Lung (tissue), 12 donors: ENCODE data around the gene ABCF2. TPM values are rescaled to one million over a fixed set of nuclear protein-coding genes. Genes with fewer than 3 reads are reported as not detected.

Source experiments
- ATAC-seq: fragments of 200-7000 bp; cut with Tn5 transposase; one replicate; pipeline ENCODE4 v1.9.1; 2020; ENCODE audit warnings: moderate number of reproducible peaks; ENCODE audit not compliant: insufficient read depth, low FRiP score
- DNase-seq, 3 donors: peaks; one replicate each; pipeline ENCODE4 v3.0.0-alpha.2; 2013 to 2017
- H3K27ac ChIP-seq, 2 donors: one replicate each; pipeline ENCODE4 v1.5.1; 2013; ENCODE audit warnings: mild to moderate bottlenecking in 2 of 2, moderate library complexity in 2 of 2, control low read depth in 1 of 2, inconsistent platforms in 1 of 2, low read depth in 1 of 2, low read length in 1 of 2
- H3K27me3 ChIP-seq, 3 donors: one replicate each; pipeline ENCODE4 v1.5.1; 2013; ENCODE audit warnings: low read length in 2 of 3; ENCODE audit not compliant: control insufficient read depth in 3 of 3, insufficient read depth in 3 of 3
- H3K36me3 ChIP-seq, 4 donors: one replicate each; pipeline ENCODE4 v1.5.1; 2013; ENCODE audit warnings: low read length in 4 of 4, mild to moderate bottlenecking in 1 of 4, moderate library complexity in 1 of 4; ENCODE audit not compliant: control insufficient read depth in 4 of 4, insufficient read depth in 4 of 4
- H3K4me1 ChIP-seq, 5 donors: one replicate each; pipeline ENCODE4 v1.5.1; 2013; ENCODE audit warnings: low read length in 5 of 5, mild to moderate bottlenecking in 2 of 5, moderate library complexity in 1 of 5; ENCODE audit not compliant: control insufficient read depth in 5 of 5, insufficient read depth in 5 of 5
- H3K4me3 ChIP-seq: one replicate; pipeline ENCODE4 v1.5.1; 2013; ENCODE audit warnings: mild to moderate bottlenecking, control low read depth, moderate library complexity
- H3K9ac ChIP-seq, 2 donors: one replicate each; pipeline ENCODE4 v1.5.1; 2013; ENCODE audit warnings: low read length in 2 of 2, control low read depth in 1 of 2; ENCODE audit not compliant: insufficient read depth in 1 of 2
- H3K9me3 ChIP-seq, 4 donors: one replicate each; pipeline ENCODE4 v1.5.1; 2013; ENCODE audit warnings: low read length in 3 of 4, mild to moderate bottlenecking in 1 of 4, moderate library complexity in 1 of 4; ENCODE audit not compliant: control insufficient read depth in 4 of 4, insufficient read depth in 3 of 4
- WGBS, 2 donors: extraction: QIAGEN DNeasy Blood & Tissue Kit; methylation state at CpG; one replicate each; pipeline ENCODE4 v1.1.7; 2013; 5-methylcytosine and 5-hydroxymethylcytosine counted together
- polyA plus RNA-seq, 2 donors: library from polyadenylated mRNA; stranded (reverse); fragments of 200-250 nt; gene quantifications; one replicate each; pipeline ENCODE4 v1.2.1, GENCODE V29; 2013
- total RNA-seq, 2 donors: library from RNA; depleted of rRNA in 1 of 2; stranded (reverse); fragments of >200 nt in 1 of 2; gene quantifications; one replicate each; pipeline ENCODE4 v1.2.1, GENCODE V29; 2014 to 2021
- TF ChIP-seq, protein P1 (sequence below): IDR thresholded peaks from 2 replicates; pipeline ENCODE4 v1.5.1; 2012; ENCODE audit warnings: mild to moderate bottlenecking; ENCODE audit errors: control extremely low read depth, extremely low read depth
- donor health status: control.
- donor health status: control.
- donor health status: Bipolar disorder and iron deficiency.
- donor health status: healthy.
- donor health status: DM: yes; HTN: yes; CAD: no.

Gene ABCF2
- total and polyA plus RNA-seq, 4 donors, result 13.2 to 36.3 (median 25.8) TPM

DNA sequence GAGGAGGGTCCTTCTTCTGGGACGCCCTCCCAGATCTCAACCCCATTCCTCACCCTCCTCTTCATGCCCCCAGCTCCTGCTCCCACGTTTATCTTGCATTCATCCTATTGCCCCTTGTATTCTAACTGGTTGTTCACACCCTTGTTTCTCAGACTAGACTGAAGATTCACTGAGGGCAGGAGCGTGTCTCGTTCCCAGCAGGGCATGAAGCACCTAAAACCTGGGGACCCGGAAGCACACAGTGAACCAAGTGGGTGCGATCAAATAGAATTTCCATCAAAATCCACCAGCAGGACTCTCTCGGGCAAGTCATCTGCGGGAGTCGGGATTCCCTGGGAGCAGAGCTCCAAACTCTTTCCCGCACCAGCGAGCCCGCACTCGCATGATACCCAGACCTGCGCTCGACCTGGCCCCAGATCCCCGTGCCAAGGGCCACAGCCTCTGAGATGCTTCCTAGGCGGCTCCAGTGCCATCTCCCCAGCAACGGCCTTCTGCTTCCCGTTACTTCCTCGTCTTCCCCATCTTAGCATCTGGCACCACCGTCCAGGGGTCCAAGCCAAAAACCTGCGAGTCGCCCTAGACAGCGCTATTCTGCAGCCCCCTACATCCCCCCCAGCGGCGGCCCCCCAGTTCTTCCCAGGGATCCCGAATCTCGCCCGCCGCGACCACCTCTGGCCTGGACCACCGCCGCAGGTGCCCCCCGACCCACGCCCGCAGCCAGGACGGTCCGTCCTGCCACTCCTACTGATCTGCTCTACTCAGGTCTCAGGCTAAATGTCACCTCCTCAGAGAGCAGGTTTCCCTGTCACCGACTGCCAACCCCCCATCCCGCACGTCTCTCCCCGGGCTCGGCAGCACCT, 53.4 kb downstream of the ABCF2 start:
- WGBS, 2 donors, result 87 to 88% methylated on average over 43 of the region's 43 CpGs
- no peak overlapping the region for H3K4me3 ChIP-seq
- peaks cover 8 to 27% (median 21%) of the 10 kb centered on the region in 3 donors for H3K27me3 ChIP-seq
- H3K9ac ChIP-seq, result no peak overlapping the region
- ATAC-seq (no peak), DNase-seq (no peak)
- H3K9me3 ChIP-seq, result peaks cover 0 to 3% (median 0%) of the 10 kb centered on the region in 4 donors
- no peaks in the 10 kb centered on the region for H3K36me3 ChIP-seq
- TF ChIP-seq, protein P1, sequence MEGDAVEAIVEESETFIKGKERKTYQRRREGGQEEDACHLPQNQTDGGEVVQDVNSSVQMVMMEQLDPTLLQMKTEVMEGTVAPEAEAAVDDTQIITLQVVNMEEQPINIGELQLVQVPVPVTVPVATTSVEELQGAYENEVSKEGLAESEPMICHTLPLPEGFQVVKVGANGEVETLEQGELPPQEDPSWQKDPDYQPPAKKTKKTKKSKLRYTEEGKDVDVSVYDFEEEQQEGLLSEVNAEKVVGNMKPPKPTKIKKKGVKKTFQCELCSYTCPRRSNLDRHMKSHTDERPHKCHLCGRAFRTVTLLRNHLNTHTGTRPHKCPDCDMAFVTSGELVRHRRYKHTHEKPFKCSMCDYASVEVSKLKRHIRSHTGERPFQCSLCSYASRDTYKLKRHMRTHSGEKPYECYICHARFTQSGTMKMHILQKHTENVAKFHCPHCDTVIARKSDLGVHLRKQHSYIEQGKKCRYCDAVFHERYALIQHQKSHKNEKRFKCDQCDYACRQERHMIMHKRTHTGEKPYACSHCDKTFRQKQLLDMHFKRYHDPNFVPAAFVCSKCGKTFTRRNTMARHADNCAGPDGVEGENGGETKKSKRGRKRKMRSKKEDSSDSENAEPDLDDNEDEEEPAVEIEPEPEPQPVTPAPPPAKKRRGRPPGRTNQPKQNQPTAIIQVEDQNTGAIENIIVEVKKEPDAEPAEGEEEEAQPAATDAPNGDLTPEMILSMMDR, result no peak
- no peak overlapping the region for H3K27ac ChIP-seq
- no peaks in the 10 kb centered on the region for H3K4me1 ChIP-seq

DNA sequence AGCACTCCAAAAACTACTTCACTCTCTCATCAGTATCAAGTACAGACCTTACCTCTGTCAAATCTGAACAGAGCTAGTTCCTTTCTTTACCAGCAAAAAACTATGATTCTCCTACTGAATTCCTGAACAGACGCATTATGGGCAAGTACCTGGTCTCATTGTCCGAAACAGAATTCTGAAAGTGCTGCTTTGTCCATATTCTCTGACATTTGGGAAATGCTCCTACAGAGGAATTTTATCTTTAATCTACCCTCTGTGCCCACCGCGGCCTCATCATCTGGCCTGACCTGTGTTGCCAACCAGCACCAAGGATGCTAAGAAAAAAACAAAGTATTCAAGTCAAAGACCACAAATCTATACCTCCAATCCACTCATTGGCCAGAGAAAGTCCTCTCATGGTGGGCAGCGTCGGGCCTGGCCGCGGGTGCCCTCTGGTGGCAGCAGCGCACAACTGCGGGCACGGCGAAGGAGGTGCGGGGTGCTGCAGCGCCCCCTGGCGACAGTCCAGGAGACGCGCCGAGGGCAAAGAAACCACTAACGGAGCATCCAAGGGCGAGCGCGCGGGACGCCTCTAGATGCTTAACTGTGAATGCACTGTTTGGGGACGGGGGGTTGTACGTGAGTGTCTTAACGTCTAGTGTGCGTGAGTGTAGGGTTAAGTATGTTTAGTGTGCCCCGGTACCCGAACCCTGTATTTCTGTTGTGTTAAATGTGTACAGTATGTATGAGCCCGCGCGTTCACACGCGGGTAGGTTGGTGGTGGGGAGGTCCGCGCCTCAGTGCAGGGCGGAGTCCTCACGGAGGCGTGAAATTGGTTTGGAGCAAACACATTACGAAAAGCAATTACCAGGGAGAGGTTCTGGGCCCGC, 54.5 kb downstream of the ABCF2 start:
- Histone ChIP-seq H3K4me3 (no peak overlapping the region), H3K27me3 (peaks cover 9 to 31% (median 25%) of the 10 kb centered on the region in 3 donors), H3K9me3 (peaks cover 0 to 3% (median 0%) of the 10 kb centered on the region in 4 donors), H3K36me3 (no peaks in the 10 kb centered on the region), H3K27ac (no peak overlapping the region), H3K4me1 (peaks cover 0 to 7% (median 0%) of the 10 kb centered on the region in 5 donors), H3K9ac (no peak overlapping the region)
- DNase-seq (peak; percentile 78 to 87 (median 81)), ATAC-seq (peak; percentile 91)
- TF ChIP-seq, protein P1, result peak; percentile 100
- 19 to 22% methylated on average over 42 of the region's 42 CpGs for WGBS, 2 donors

DNA sequence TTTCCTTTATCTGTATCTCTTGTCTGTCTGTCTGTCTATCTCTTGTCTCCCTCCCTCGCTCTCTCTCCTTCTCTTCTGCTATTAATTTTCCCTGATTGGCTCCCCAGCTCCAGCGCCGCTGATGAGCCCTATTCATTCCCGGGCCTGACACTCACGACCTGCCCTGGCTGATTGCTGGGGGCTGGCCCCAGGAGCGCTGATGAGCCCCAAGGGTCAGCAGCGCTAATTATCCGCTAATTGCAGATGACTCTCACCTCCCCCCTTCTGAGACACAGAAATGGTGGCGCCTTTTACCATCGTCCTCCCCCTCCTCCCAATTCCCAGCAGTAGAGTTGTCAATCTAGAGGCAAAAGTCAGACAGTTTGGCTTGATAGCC, 58.2 kb downstream of the ABCF2 start:
- Histone ChIP-seq H3K4me3 (no peak overlapping the region), H3K36me3 (no peaks in the 10 kb centered on the region), H3K9me3 (peaks cover 0 to 3% (median 0%) of the 10 kb centered on the region in 4 donors), H3K4me1 (peaks cover 0 to 16% (median 5%) of the 10 kb centered on the region in 5 donors), H3K9ac (no peak overlapping the region), H3K27me3 (peaks cover 10 to 51% (median 51%) of the 10 kb centered on the region in 3 donors), H3K27ac (no peak overlapping the region)
- 34 to 39% methylated on average over 10 of the region's 10 CpGs for WGBS, 2 donors
- TF ChIP-seq, protein P1, result no peak
- DNase-seq, result no peak
- ATAC-seq, result no peak
